Measurements from ENCODE around the gene EMP2.

The EMP2 gene

GRCh38 chr16:10551881-10552280, 28.5 kb downstream of the EMP2 start:
- no peak for TF ChIP-seq CTCF (IDR thresholded peaks at IDR 0.05)

DNA sequence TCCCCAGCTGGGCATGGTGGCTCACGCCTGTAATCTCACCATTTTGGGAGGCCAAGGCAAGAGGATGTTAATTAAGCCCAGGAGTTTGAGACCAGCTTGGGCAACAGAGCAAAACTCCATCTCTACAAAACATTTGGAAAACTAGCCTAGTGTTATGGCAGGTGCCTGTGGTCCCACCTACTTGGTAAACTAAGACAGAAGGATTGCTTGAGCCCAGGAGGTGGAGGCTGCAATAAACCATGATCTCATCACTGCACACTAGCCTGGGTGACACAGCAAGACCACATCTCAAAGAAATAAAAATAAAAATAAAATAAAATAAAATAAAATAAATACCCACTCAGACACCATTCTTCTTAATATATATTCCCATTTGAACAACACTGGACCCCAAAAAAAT, 32.0 kb downstream of the EMP2 start:
- TF ChIP-seq CTCF (IDR thresholded peaks at IDR 0.05): no peak

DNA sequence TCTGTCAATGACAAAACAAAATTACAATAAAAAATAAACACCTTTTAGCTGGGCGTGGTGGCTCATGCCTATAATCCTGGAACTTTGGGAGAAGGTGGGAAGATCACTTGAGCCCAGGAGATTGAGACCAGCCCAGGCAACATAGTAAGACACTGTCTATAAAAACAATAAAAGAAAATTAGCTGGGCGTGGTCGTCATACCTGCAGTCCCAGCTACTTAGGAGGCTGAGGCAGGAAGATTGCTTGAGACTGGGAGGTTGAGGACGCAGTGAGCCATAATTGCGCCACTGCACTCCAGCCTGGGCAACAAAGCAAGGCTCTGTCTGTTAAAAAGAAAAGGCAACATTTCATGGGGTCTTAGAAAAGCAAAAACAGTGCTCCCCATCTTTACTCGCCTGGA, 32.7 kb downstream of the EMP2 start:
- TF ChIP-seq CTCF (IDR thresholded peaks at IDR 0.05): no peak

GRCh38 chr16:10543231-10543977, 37.0 kb downstream of the EMP2 start:
- TF ChIP-seq CTCF (IDR thresholded peaks at IDR 0.05): no peak

GRCh38 chr16:10541366-10541765, 39.0 kb downstream of the EMP2 start:
- no peak for TF ChIP-seq CTCF (IDR thresholded peaks at IDR 0.05)

DNA sequence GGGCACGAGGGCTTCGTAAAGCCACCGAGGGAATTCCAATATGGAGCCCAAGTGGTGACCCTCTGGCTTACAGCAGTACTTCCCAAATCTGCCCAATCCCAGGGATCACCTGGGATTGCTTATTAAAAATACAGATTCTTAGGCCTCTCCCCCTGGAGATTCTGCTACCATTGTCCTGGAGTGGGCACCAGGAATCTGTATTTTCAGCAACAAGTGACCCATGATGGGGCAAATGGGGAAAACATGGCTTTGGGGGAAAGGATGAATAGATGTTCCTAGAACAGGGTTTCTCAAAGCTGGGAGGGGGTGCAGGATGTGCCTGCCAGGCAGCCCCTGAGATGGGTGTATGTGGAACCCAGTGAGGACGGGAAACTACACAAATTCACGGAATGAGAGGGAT, 40.6 kb downstream of the EMP2 start:
- TF ChIP-seq CTCF (IDR thresholded peaks at IDR 0.05): no peak

GRCh38 chr16:10539236-10539635, 41.2 kb downstream of the EMP2 start:
- TF ChIP-seq CTCF (IDR thresholded peaks at IDR 0.05): no peak

GRCh38 chr16:10538583-10538982, 41.8 kb downstream of the EMP2 start:
- TF ChIP-seq CTCF (IDR thresholded peaks at IDR 0.05): no peak

All from LNCAP (cell line).